ENCODE results near the gene ASB8.

Gene ASB8

GRCh38 chr12:48157018-48157888 is at the start of gene ASB8:
ASB8 (minus strand) TSS chr12:48157515; CDS start chr12:48153496, 4,019 bp downstream.
- peak; percentile 97 to 99 for DNase-seq (ENCODE audit: low read depth in 1 of 2, low spot score in 1 of 2)

DNA sequence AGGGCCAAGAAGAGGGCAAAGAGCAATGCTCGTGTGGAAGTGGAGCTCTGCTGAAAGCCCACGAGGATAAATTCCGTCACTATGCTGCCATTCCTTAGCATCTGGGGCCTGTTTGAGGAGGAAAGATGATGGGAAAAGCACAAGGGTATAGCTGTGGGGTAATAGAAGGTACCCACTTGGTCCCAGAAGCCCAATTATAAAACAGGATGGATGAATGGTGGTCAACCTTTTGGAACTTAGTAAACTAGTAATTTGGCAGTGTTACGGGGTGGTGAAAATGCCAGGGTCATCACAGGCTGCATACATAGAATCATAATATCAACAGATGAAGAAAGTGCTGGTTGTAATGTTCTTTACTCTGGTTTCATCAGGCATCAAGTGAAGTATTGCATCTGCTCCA is 45.9 kb upstream of the ASB8 start, which contains the start of gene OR10AD1:
Gene OR10AD1, minus strand, starts transcription at position 101 of the 400 bp plus-strand sequence. Its CDS starts 0 bp downstream, at position 101.
- DNase-seq (ENCODE audit: low read depth in 1 of 2, low spot score in 1 of 2), result no peak

DNA sequence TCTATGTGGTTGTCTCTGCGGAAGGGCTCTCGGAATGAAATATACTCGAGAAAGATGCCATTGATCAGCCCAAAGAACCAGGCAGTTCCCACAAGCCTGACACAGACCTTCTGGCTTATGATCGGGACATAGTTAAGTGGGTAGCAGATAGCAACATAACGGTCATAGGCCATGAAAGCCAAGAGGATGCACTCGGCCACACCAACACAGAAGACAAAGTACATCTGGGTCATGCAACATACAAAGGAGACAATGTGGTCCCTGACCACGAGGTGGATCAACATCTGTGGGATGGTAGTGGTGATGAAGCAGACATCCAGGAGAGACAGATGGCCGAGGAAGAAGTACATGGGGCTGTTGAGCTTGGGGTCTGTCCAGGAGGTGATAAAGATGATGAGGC is 45.5 kb upstream of the ASB8 start:
- DNase-seq (ENCODE audit: low read depth in 1 of 2, low spot score in 1 of 2), result no peak

GRCh38 chr12:48201516-48201915 is 44.2 kb upstream of the ASB8 start:
- no peak for DNase-seq (ENCODE audit: low read depth in 1 of 2, low spot score in 1 of 2)

- no peak for DNase-seq (ENCODE audit: low read depth in 1 of 2, low spot score in 1 of 2)
These were observed 43.8 kb upstream of the ASB8 start for GRCh38 chr12:48201091-48201490.

DNA sequence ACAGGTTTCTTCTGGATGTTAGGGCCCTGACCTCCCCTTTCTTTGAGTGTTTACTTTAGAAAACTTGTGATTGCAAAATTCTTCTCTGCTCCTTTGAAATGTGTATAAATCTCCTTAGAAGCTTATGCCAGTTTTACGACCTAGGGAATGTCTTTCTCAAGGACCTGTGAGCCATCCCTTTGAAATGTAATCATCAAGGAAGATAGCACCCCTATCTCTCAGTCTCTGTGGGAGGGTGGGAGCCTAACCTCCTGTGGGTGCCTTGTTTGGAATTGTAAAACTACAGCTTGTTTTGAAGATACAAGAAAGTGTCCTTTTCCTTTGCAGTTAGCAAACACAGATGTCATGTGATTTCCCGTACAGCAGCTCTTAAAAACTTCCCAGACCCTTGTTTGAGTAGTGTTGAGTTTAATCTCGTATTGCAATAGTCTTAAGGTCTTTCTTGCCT is 42.5 kb upstream of the ASB8 start:
- no peak for DNase-seq (ENCODE audit: low read depth in 1 of 2, low spot score in 1 of 2)

- no peak for DNase-seq (ENCODE audit: low read depth in 1 of 2, low spot score in 1 of 2)
These were observed 41.7 kb upstream of the ASB8 start for GRCh38 chr12:48198985-48199384.

DNA sequence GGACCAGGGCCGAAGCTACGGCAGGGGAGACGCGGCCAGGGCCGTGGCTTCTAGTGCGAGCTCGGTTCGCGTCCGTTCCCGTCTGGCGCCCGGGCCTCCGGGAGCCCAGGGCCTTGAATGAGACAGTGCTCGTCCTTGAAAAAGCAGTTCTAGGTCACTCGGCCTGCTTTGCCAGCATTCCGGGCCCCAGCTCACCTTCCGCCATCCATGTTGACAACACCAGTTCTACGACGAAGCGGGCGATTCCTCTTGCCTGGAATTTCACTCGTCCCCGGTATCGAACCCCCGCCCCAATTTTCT is 41.3 kb upstream of the ASB8 start:
- no peak for DNase-seq (ENCODE audit: low read depth in 1 of 2, low spot score in 1 of 2)

GRCh38 chr12:48197971-48198671 is 40.8 kb upstream of the ASB8 start:
- DNase-seq (ENCODE audit: low read depth in 1 of 2, low spot score in 1 of 2), result peak; percentile 74 to 91

GRCh38 chr12:48197549-48197970 is 40.2 kb upstream of the ASB8 start:
- DNase-seq (ENCODE audit: low read depth in 1 of 2, low spot score in 1 of 2), result no peak

DNA sequence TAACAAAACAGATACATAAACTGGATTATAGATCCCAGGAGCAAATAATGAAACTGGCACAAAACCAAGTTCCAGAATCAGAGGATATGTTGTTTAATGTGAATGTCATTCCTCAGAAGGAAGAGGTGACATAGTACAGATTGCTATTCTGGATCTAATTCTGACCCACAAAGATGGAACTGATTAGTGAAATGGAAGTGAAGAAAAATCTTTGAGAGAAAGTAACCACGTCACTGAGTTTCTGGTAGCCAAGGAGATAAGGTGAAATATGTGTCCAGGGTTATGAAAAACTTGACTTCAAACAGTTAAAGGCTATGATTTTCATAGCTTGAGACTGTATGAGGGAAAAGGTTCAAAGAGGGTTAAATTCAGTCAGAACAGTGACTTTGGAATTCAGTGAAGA is 37.5 kb upstream of the ASB8 start:
- DNase-seq (ENCODE audit: low read depth in 1 of 2, low spot score in 1 of 2), result no peak

GRCh38 chr12:48193623-48194022 is 36.3 kb upstream of the ASB8 start:
- no peak for DNase-seq (ENCODE audit: low read depth in 1 of 2, low spot score in 1 of 2)

DNA sequence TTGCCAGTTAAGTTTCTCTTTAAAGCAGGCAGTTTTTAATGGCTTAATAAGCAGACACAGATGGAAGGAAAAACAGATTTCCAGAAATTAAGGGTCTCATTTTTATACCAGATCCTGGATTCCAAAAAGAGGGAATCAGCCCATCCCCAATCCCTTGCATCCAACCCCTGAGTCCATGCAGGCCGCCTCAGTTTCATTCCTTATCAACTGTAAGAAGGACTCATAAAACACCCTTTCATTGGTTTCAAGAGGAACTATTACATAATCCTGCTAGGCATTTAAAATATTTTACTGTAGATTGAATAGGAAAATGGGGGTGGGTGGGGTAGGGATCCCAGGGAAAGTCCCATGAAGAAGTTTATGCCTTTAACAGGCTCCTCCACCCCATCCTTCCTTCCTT is 35.5 kb upstream of the ASB8 start:
- no peak for DNase-seq (ENCODE audit: low read depth in 1 of 2, low spot score in 1 of 2)

GRCh38 chr12:48191096-48191495 is 33.8 kb upstream of the ASB8 start:
- DNase-seq (ENCODE audit: low read depth in 1 of 2, low spot score in 1 of 2), result no peak

GRCh38 chr12:48189331-48190125 is 32.2 kb upstream of the ASB8 start:
- peak; percentile 44 to 71 for DNase-seq (ENCODE audit: low read depth in 1 of 2, low spot score in 1 of 2)

- no peak for DNase-seq (ENCODE audit: low read depth in 1 of 2, low spot score in 1 of 2)
These were observed 30.8 kb upstream of the ASB8 start for GRCh38 chr12:48187916-48188695.

- no peak for DNase-seq (ENCODE audit: low read depth in 1 of 2, low spot score in 1 of 2)
These were observed 28.0 kb upstream of the ASB8 start for GRCh38 chr12:48185181-48185919.

DNA sequence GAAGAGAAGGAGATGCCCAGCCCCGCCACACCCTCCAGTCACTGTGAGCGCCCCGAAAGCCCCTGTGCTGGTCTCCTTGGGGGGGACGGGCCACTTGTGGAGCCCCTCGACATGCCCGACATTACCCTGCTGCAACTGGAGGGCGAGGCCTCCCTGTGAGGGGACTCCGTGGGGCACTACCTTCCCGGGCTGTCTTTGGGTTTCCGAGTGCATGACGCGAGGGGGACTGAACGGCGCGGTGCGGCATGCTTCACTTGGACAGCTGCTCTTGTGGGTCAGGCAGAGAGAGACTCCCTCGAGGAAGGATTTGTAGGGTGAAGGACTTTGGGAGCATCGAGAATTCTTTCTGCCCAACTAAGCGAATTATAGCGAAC is 27.2 kb upstream of the ASB8 start:
- no peak for DNase-seq (ENCODE audit: low read depth in 1 of 2, low spot score in 1 of 2)

GRCh38 chr12:48183876-48184548 is 26.7 kb upstream of the ASB8 start:
- DNase-seq (ENCODE audit: low read depth in 1 of 2, low spot score in 1 of 2), result no peak

Measured in activated CD4-positive, alpha-beta T cell treated with anti-CD3 and anti-CD28 coated beads, Interleukin-2, amount 50 U/mL, for 24 hours (primary cell).